Neural crest cell (in vitro differentiated cells): ENCODE results near the gene ZNF625. TPM values are rescaled to one million over a fixed set of nuclear protein-coding genes. Genes with fewer than 3 reads are reported as not detected.

Experiments
- DNase-seq: peaks from one replicate; pipeline ENCODE4 v3.0.0; 2021; ENCODE audit warnings: low read depth, mixed read lengths, low spot score
- H3K27ac Mint-ChIP-seq: one replicate; pipeline ENCODE4 v1.8.0; 2021; ENCODE audit warnings: mild to moderate bottlenecking, mixed read lengths; ENCODE audit not compliant: unreplicated experiment
- H3K27me3 Mint-ChIP-seq: 2 replicates; pipeline ENCODE4 v1.8.0; 2021; ENCODE audit warnings: low read depth, mild to moderate bottlenecking, mixed read lengths
- H3K36me3 Mint-ChIP-seq: 2 replicates; pipeline ENCODE4 v1.8.0; 2021; ENCODE audit warnings: low read depth, mild to moderate bottlenecking, mixed read lengths
- H3K4me1 Mint-ChIP-seq: 2 replicates; pipeline ENCODE4 v1.8.0; 2021; ENCODE audit warnings: mixed read lengths
- H3K4me3 Mint-ChIP-seq: one replicate; pipeline ENCODE4 v1.8.0; 2021; ENCODE audit warnings: mild to moderate bottlenecking, mixed read lengths
- H3K9me3 Mint-ChIP-seq: 2 replicates; pipeline ENCODE4 v1.8.0; 2021; ENCODE audit warnings: mixed read lengths
- total RNA-seq: library from RNA; stranded (reverse); gene quantifications from 2 replicates; pipeline ENCODE4 v1.2.1, GENCODE V29; 2021
- TF ChIP-seq, protein P1 (sequence below): fragments of 200-600 bp; sonication (generic); conservative IDR thresholded peaks from 2 replicates; pipeline ENCODE4 v1.5.0; 2021; ENCODE audit warnings: antibody characterized with exemption, mild to moderate bottlenecking

Gene ZNF625
- total RNA-seq, 1 donor from 2014 or later = 22.8 TPM

DNA sequence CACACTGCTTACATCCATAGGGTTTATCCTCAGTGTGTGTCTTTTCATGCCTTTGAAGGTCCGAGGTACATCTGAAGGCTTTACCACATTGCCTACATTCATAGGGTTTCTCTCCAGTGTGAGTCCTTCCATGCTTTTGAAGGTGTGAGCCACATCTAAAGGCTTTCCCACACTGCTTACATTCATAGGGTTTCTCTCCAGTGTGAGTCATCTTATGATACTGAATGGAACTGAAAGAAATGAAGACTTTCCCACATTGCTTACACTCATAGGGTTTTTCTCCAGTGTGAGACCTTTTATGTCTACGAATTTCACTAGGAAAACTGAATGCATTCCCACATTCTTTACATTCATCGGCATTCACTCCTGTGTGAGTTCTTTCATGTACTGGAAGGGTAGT is 23.5 kb downstream of the ZNF625 start:
- TF ChIP-seq, protein P1, sequence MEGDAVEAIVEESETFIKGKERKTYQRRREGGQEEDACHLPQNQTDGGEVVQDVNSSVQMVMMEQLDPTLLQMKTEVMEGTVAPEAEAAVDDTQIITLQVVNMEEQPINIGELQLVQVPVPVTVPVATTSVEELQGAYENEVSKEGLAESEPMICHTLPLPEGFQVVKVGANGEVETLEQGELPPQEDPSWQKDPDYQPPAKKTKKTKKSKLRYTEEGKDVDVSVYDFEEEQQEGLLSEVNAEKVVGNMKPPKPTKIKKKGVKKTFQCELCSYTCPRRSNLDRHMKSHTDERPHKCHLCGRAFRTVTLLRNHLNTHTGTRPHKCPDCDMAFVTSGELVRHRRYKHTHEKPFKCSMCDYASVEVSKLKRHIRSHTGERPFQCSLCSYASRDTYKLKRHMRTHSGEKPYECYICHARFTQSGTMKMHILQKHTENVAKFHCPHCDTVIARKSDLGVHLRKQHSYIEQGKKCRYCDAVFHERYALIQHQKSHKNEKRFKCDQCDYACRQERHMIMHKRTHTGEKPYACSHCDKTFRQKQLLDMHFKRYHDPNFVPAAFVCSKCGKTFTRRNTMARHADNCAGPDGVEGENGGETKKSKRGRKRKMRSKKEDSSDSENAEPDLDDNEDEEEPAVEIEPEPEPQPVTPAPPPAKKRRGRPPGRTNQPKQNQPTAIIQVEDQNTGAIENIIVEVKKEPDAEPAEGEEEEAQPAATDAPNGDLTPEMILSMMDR = no peak
- no peak overlapping the region for H3K4me3 Mint-ChIP-seq
- H3K4me1 Mint-ChIP-seq = peaks cover 8% of the 10 kb centered on the region
- peaks cover 77% of the 10 kb centered on the region for H3K36me3 Mint-ChIP-seq
- no peak overlapping the region for H3K27ac Mint-ChIP-seq
- no peak for DNase-seq
- no peaks in the 10 kb centered on the region for H3K27me3 Mint-ChIP-seq
- peaks cover 31% of the 10 kb centered on the region for H3K9me3 Mint-ChIP-seq

DNA sequence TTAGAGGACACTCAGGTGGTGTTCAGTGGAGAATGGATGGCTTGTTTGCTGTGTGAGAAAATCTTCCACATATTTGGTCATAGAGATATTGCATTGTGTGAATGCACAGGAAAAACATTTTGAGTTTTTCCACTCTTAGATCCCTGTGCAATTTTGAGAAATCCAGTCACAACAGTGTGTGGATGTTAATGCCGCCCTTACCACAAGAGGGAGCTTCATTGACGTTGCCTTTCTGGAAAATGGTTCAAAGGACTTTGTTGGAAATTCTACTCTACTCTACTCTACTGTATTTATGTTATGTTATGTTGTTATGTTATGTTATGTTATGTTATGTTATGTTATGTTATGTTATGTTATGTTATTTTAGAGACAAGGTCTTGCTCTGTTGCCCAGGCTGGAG is 29.8 kb downstream of the ZNF625 start:
- peaks cover 44% of the 10 kb centered on the region for H3K36me3 Mint-ChIP-seq
- H3K4me1 Mint-ChIP-seq = no peaks in the 10 kb centered on the region
- TF ChIP-seq, protein P1 = peak; percentile 64
- no peak overlapping the region for H3K4me3 Mint-ChIP-seq
- peak overlapping the region; percentile 3 for H3K27ac Mint-ChIP-seq
- no peaks in the 10 kb centered on the region for H3K27me3 Mint-ChIP-seq
- DNase-seq = no peak
- peaks cover 21% of the 10 kb centered on the region for H3K9me3 Mint-ChIP-seq

DNA sequence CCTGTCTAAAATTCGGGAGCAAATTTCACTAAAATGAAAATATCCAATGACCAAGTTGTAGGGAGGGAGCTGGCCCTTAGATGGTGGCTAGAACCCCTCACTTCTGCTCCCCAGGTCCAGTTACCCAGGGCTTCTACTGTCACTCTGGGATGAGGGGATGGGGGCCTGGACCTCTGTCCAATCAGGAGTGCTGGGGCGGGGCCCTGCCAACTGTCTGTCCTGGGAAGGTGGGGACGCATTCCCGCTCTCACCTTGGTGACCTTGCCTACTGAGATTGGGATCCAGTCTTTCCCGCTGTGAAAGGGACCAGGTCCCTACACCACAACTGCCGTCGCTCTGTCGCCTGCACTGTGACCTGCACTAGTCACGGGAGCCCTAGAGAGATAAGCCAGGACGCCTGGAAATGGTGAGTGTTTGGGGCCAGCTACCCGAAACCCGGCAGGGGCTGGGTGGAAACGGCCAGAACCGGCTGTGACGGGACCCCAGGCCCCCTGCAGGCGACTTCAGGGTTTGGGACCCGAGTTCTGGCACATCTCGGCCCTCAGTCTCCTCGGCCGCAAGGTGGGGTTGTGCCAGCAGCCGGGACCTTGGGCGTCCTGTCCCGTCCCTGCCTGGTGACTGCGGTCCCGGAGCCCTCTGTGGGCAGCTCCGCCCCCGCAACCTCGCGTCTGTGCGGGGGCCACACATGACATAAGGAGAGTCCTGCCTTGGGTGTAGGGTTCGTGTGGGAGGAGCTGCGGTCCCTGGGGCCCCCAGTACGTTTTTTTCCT is 39.1 kb downstream of the ZNF625 start:
- Mint-ChIP-seq H3K4me3 (no peak overlapping the region), H3K4me1 (no peaks in the 10 kb centered on the region), H3K9me3 (peaks cover 21% of the 10 kb centered on the region), H3K27me3 (no peaks in the 10 kb centered on the region), H3K36me3 (peaks cover 46% of the 10 kb centered on the region), H3K27ac (no peak overlapping the region)
- TF ChIP-seq, protein P1 = no peak
- DNase-seq = no peak

DNA sequence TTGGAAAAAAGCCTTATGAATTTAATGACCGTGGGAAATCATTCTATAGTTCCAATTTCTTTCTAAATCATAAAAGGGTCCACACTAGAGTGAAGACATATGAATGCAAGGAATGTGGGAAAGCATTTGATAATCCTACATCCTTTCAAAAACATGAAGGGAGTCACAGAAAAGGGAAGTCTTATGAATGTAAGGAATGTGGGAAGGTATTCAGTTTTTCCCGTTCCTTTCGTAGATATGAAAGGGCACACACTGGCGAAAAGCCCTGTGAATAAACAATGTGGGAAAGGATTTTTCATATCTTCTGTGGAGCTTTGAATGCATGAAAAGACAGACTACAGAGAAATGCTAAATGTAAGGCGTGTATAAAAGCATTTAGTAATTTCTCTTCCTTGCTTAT is 43.4 kb downstream of the ZNF625 start:
- Mint-ChIP-seq H3K36me3 (peaks cover 66% of the 10 kb centered on the region), H3K4me1 (no peaks in the 10 kb centered on the region), H3K4me3 (no peak overlapping the region), H3K27ac (no peak overlapping the region), H3K9me3 (peaks cover 23% of the 10 kb centered on the region), H3K27me3 (no peaks in the 10 kb centered on the region)
- TF ChIP-seq, protein P1 = no peak
- no peak for DNase-seq

DNA sequence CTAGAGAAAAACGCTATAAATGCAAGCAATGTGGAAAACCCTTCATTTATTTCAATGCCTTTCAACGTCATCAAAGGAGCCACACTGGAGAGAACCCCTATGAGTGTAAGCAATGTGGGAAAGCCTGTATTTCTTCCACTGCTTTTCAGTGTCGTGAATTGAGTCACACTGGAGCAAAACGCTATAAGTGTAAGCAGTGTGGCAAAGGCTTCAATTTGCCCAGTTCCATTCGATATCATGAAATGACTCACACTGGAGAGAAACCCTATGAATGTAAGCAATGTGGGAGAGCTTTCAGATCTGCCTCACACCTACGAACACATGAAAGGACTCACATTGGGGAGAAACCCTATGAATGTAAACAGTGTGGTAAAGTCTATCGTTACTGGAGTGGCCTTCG is 43.8 kb downstream of the ZNF625 start:
- H3K9me3 Mint-ChIP-seq = peaks cover 23% of the 10 kb centered on the region
- DNase-seq = no peak
- no peaks in the 10 kb centered on the region for H3K4me1 Mint-ChIP-seq
- H3K4me3 Mint-ChIP-seq = no peak overlapping the region
- H3K27me3 Mint-ChIP-seq = no peaks in the 10 kb centered on the region
- no peak overlapping the region for H3K27ac Mint-ChIP-seq
- TF ChIP-seq, protein P1 = no peak
- peaks cover 66% of the 10 kb centered on the region for H3K36me3 Mint-ChIP-seq
